Measurements from ENCODE around the gene HENMT1.

- TF ChIP-seq POLR2AphosphoS5 (IDR thresholded peaks at IDR 0.05; ENCODE audit: low read depth, low read length) (0 out of 2 replicates have a peak, but pooled peaks have one; percentile 3), SIN3A (IDR thresholded peaks at IDR 0.05; ENCODE audit: borderline replicate concordance, insufficient read depth, low read length) (no peak), TAF1 (IDR thresholded peaks at IDR 0.05; ENCODE audit: borderline replicate concordance, insufficient read depth, low read length) (no peak)
These were observed 40.4 kb upstream of the HENMT1 start for GRCh38 chr1:108701176-108701849.

All from PFSK-1 (cell line).